GM23248 (cell line): Measurements from ENCODE around the gene SLC4A8. TPM values are rescaled to one million over a fixed set of nuclear protein-coding genes. Genes with fewer than 3 reads are reported as not detected.

Experiments used
- DNase-seq: peaks from one replicate; pipeline ENCODE4 v3.0.0-alpha.2; 2015
- H2AFZ ChIP-seq: fragments of 200-600 bp; sonication (generic); 2 replicates; pipeline ENCODE4 v1.6.1; 2016; ENCODE audit warnings: antibody characterized with exemption
- H3F3A ChIP-seq: fragments of 200-600 bp; sonication (generic); 2 replicates; pipeline ENCODE4 v1.6.1; 2016; ENCODE audit warnings: mild to moderate bottlenecking, antibody characterized with exemption, mixed run types; ENCODE audit not compliant: insufficient read depth
- H3K27ac ChIP-seq: fragments of 200-600 bp; sonication (generic); 2 replicates; pipeline ENCODE4 v1.5.1; 2016; ENCODE audit warnings: mild to moderate bottlenecking
- H3K27me3 ChIP-seq: fragments of 200-600 bp; sonication (generic); replicated peaks from 2 replicates; pipeline ENCODE4 v1.6.1; 2016; ENCODE audit warnings: mild to moderate bottlenecking; ENCODE audit not compliant: insufficient read depth
- H3K36me3 ChIP-seq: fragments of 200-600 bp; sonication (generic); 2 replicates; pipeline ENCODE4 v1.6.1; 2016; ENCODE audit warnings: low read depth, mild to moderate bottlenecking
- H3K4me1 ChIP-seq: fragments of 200-600 bp; sonication (generic); 2 replicates; pipeline ENCODE4 v1.6.1; 2016; ENCODE audit warnings: mild to moderate bottlenecking; ENCODE audit not compliant: insufficient read depth
- H3K4me2 ChIP-seq: fragments of 200-600 bp; sonication (generic); one replicate; pipeline ENCODE4 v1.6.1; 2016; ENCODE audit warnings: mild to moderate bottlenecking; ENCODE audit not compliant: unreplicated experiment
- H3K4me3 ChIP-seq: fragments of 200-600 bp; sonication (generic); 2 replicates; pipeline ENCODE4 v1.5.1; 2016; ENCODE audit warnings: mild to moderate bottlenecking
- H3K79me2 ChIP-seq: fragments of 200-600 bp; sonication (generic); 2 replicates; pipeline ENCODE4 v1.6.1; 2016; ENCODE audit warnings: mild to moderate bottlenecking; ENCODE audit not compliant: insufficient read depth
- H3K9ac ChIP-seq: fragments of 200-600 bp; sonication (generic); 2 replicates; pipeline ENCODE4 v1.6.1; 2016; ENCODE audit warnings: mild to moderate bottlenecking
- H3K9me2 ChIP-seq: fragments of 200-600 bp; sonication (generic); 2 replicates; pipeline ENCODE4 v1.6.1; 2016; ENCODE audit warnings: mixed run types, mild to moderate bottlenecking, moderate library complexity; ENCODE audit not compliant: insufficient read depth
- H3K9me3 ChIP-seq: fragments of 200-600 bp; sonication (generic); one replicate; pipeline ENCODE4 v1.6.1; 2017; ENCODE audit warnings: low read depth
- H4K20me1 ChIP-seq: fragments of 200-600 bp; sonication (generic); 2 replicates; pipeline ENCODE4 v1.6.0; 2016; ENCODE audit not compliant: insufficient read depth
- EZH2 ChIP-seq: fragments of 200-600 bp; sonication (generic); IDR thresholded peaks from 2 replicates; pipeline ENCODE4 v1.6.1; 2018; ENCODE audit warnings: antibody characterized with exemption, mild to moderate bottlenecking; ENCODE audit not compliant: insufficient read depth, poor library complexity, severe bottlenecking
- EZH2phosphoT487 ChIP-seq: fragments of 200-600 bp; sonication (generic); IDR thresholded peaks from 2 replicates; pipeline ENCODE4 v1.6.1; 2018; ENCODE audit warnings: antibody characterized with exemption, moderate library complexity, mild to moderate bottlenecking, low read depth; ENCODE audit not compliant: insufficient read depth
- WGBS, 2 experiments: methylation state at CpG; one replicate each; pipeline ENCODE4 v1.1.6; 2015 to 2017; ENCODE audit warnings: low lambda C conversion rate in 2 of 2, low coverage in 1 of 2; ENCODE audit errors: missing lambda C conversion rate in 2 of 2; 5-methylcytosine and 5-hydroxymethylcytosine counted together
- in situ Hi-C: fragments of 300-500 bp; cut with MboI; formaldehyde crosslinking; loops from 2 replicates; pipeline ENCODE4 v1.15.0; 2020
- polyA plus RNA-seq: library from polyadenylated mRNA; unstranded; fragments of >200 nt; fragmentation: Nextera tagmentation; extraction: Ambion mirVana; gene quantifications from 2 replicates; pipeline ENCODE4 v1.2.1, GENCODE V29; 2016
- total RNA-seq: library from RNA; depleted of rRNA; stranded (reverse); fragments of >200 nt; shearing (Covaris generic); gene quantifications from 2 replicates; pipeline ENCODE4 v1.2.3, GENCODE V29; 2014

SLC4A8 gene
- total and polyA plus RNA-seq, 2 experiments from 2014 or later: 2.6 to 3.1 TPM

DNA sequence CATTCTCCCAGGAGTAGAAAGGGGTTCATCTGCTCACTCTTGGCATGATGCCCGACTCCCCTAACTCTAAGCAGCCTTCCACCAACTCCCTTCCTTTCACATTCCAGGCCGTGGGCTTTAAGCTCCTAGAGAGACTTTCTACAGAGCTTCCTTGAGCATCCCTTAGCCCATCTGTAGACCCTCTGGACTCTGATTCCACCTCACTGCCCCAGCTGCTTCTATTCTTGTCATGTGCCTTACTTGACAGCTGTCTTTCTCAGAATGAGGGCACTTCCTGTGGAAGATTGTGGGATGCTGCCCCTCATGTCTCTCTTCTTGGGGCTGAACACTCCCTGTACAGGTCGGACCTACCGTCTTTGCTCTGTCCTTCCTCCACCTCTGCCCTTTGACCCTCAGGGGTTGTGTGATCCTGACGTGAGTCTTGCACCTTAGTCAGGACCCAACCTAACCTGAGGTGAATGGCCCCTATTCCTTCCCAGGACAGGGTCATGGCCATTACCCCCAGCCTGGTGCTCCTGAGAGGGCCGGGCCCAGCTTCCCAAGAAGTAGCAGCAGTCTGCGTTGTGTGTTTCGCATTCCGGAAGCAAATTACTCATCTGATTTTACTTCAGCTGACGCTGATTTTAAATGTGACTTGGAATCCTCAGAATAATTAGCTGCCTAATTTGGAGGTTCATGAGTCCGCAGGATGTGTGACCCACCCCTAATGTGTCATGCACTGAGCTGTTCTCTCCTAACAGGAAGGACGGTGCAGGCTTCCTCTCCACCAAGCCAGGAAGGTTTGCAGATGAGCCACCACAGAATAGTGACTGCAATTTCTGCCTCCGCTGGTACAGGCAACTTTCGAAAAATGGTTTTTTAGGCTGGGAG is 30.7 kb upstream of the SLC4A8 start:
- Histone ChIP-seq H3K36me3 (no peaks in the 10 kb centered on the region), H3K9me2 (no peaks in the 10 kb centered on the region), H3K9me3 (no peaks in the 10 kb centered on the region), H3K27ac (peak overlapping the region; percentile 85), H3K4me1 (peaks cover 33% of the 10 kb centered on the region), H3K79me2 (no peaks in the 10 kb centered on the region), H3K4me3 (0 out of 2 replicates have a peak overlapping the region, but pooled peaks have one; percentile 19), H3K9ac (peak overlapping the region; percentile 66), H3F3A (peaks cover 33% of the 10 kb centered on the region), H3K27me3 (no peaks in the 10 kb centered on the region), H2AFZ (peak overlapping the region; percentile 84), H4K20me1 (no peaks in the 10 kb centered on the region), H3K4me2 (peak overlapping the region; percentile 76)
- WGBS, 2 experiments: 28% methylated on average over 14 of the region's 14 CpGs
- in situ Hi-C loops: no loop called here
- TF ChIP-seq EZH2: no peak
- no peak for TF ChIP-seq EZH2phosphoT487
- peak; percentile 98 for DNase-seq

- no peak for DNase-seq
- H3K27me3 ChIP-seq: no peaks in the 10 kb centered on the region
- peak overlapping the region; percentile 85; the same call in 1 of the 2 replicates for H3K27ac ChIP-seq
- no peak overlapping the region for H3K4me2 ChIP-seq
- H3K79me2 ChIP-seq: no peaks in the 10 kb centered on the region
- no peaks in the 10 kb centered on the region for H3K9me3 ChIP-seq
- WGBS, 2 experiments: 70 to 72% methylated on average over 8 of the region's 8 CpGs
- H3K4me3 ChIP-seq: no peak overlapping the region
- H3K4me1 ChIP-seq: peaks cover 25% of the 10 kb centered on the region
- H4K20me1 ChIP-seq: no peaks in the 10 kb centered on the region
- H2AFZ ChIP-seq: peak overlapping the region; percentile 84
- no peak overlapping the region for H3K9ac ChIP-seq
- H3F3A ChIP-seq: peaks cover 23% of the 10 kb centered on the region
- in situ Hi-C loops: no loop called here
- no peaks in the 10 kb centered on the region for H3K9me2 ChIP-seq
- TF ChIP-seq EZH2phosphoT487: no peak
- TF ChIP-seq EZH2: no peak
- H3K36me3 ChIP-seq: no peaks in the 10 kb centered on the region
Measured at GRCh38 chr12:51395283-51396230, 29.1 kb upstream of the SLC4A8 start.

GRCh38 chr12:51397670-51398069 is 27.0 kb upstream of the SLC4A8 start:
- Histone ChIP-seq H3K9me3 (no peaks in the 10 kb centered on the region), H3K27me3 (no peaks in the 10 kb centered on the region), H3K4me1 (peaks cover 22% of the 10 kb centered on the region), H4K20me1 (no peaks in the 10 kb centered on the region), H3K9ac (no peak overlapping the region), H3F3A (peaks cover 23% of the 10 kb centered on the region), H3K36me3 (no peaks in the 10 kb centered on the region), H3K4me3 (no peak overlapping the region), H3K9me2 (no peaks in the 10 kb centered on the region), H2AFZ (no peak overlapping the region), H3K27ac (no peak overlapping the region), H3K4me2 (no peak overlapping the region), H3K79me2 (no peaks in the 10 kb centered on the region)
- WGBS, 2 experiments: 85 to 97% methylated on average over 4 of the region's 4 CpGs
- in situ Hi-C loops: no loop called here
- DNase-seq: no peak
- TF ChIP-seq EZH2phosphoT487: no peak
- no peak for TF ChIP-seq EZH2

GRCh38 chr12:51399891-51400290 is 24.7 kb upstream of the SLC4A8 start:
- WGBS, 2 experiments: 53 to 56% methylated on average over 3 to 4 of the region's 4 CpGs
- H3K4me2 ChIP-seq: no peak overlapping the region
- in situ Hi-C loops: no loop called here
- peaks cover 2% of the 10 kb centered on the region for H3K4me1 ChIP-seq
- H2AFZ ChIP-seq: no peak overlapping the region
- no peak for TF ChIP-seq EZH2phosphoT487
- no peak for TF ChIP-seq EZH2
- H3K9ac ChIP-seq: no peak overlapping the region
- no peaks in the 10 kb centered on the region for H3K9me3 ChIP-seq
- no peaks in the 10 kb centered on the region for H3K27me3 ChIP-seq
- peaks cover 4% of the 10 kb centered on the region; the same call in 1 of the 2 replicates for H3F3A ChIP-seq
- no peak overlapping the region for H3K27ac ChIP-seq
- no peak overlapping the region for H3K4me3 ChIP-seq
- H3K9me2 ChIP-seq: no peaks in the 10 kb centered on the region
- H4K20me1 ChIP-seq: no peaks in the 10 kb centered on the region
- no peaks in the 10 kb centered on the region for H3K36me3 ChIP-seq
- H3K79me2 ChIP-seq: no peaks in the 10 kb centered on the region
- no peak for DNase-seq
